ENCODE results near the gene DLL3.

DLL3 gene

DNA sequence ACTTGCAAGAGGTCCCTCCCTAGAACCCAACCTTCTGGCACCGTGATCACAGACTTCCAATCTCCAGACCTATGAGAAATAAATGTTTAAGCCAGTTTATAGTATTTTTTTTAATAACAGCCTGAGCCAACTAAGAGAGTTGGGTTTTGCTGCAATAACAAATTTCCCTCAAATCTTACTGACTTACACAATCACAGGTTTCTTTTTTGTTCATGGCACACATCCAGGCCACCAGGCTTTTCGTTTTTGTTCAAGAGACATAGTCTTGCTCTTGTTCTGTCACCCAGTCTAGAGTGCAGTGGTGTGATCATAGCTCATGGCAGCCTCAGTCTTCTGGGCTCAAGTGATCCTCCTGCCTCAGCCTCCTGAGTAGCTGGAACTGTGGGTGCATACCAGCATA, 14.2 kb downstream of the DLL3 start:
- DNase-seq (ENCODE audit: low spot score): no peak
- TF ChIP-seq, protein P1, sequence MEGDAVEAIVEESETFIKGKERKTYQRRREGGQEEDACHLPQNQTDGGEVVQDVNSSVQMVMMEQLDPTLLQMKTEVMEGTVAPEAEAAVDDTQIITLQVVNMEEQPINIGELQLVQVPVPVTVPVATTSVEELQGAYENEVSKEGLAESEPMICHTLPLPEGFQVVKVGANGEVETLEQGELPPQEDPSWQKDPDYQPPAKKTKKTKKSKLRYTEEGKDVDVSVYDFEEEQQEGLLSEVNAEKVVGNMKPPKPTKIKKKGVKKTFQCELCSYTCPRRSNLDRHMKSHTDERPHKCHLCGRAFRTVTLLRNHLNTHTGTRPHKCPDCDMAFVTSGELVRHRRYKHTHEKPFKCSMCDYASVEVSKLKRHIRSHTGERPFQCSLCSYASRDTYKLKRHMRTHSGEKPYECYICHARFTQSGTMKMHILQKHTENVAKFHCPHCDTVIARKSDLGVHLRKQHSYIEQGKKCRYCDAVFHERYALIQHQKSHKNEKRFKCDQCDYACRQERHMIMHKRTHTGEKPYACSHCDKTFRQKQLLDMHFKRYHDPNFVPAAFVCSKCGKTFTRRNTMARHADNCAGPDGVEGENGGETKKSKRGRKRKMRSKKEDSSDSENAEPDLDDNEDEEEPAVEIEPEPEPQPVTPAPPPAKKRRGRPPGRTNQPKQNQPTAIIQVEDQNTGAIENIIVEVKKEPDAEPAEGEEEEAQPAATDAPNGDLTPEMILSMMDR (IDR thresholded peaks at IDR 0.05; ENCODE audit: extremely low read depth, missing control alignments): no peak

DNA sequence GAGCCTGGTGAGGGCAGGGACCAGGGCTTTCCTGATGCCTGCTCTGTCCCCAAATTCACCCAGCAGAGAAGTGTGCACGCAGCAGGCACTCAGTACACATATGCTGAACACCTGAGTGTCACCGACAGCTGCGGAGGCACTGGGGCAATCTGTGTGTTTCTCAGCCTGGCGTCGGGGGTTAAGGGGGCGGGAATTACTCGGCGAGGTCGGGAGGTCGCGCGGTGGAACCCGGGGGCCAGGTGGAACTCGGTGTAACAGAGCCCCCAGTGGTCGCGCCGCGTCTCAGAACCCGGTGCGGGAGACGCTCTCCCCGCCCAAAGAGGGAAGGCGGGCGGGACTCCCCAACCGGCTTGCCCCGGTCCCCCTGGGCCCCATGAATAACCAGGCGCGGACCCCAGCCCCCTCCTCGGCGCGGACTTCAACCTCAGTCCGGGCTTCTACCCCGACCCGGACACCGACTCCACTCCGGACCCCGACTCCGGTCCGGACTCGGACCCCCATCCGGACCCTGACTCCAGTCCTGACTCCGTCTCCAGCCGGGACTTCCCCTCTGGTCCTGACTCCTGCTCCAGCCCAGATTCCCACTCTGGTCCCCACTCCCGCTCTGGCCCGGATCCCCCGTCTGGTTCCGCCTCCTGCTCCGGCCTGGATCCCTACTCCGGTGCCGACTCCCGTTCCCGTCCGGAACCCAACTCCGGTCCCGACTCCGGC, 16.2 kb downstream of the DLL3 start, which contains the start of gene SELENOV:
SELENOV (plus strand) TSS at position 300 of the 711 bp plus-strand sequence; CDS start at position 374, 74 bp downstream.
- TF ChIP-seq, protein P1 (IDR thresholded peaks at IDR 0.05; ENCODE audit: extremely low read depth, missing control alignments): no peak
- peak; percentile 44 for DNase-seq (ENCODE audit: low spot score)

DNA sequence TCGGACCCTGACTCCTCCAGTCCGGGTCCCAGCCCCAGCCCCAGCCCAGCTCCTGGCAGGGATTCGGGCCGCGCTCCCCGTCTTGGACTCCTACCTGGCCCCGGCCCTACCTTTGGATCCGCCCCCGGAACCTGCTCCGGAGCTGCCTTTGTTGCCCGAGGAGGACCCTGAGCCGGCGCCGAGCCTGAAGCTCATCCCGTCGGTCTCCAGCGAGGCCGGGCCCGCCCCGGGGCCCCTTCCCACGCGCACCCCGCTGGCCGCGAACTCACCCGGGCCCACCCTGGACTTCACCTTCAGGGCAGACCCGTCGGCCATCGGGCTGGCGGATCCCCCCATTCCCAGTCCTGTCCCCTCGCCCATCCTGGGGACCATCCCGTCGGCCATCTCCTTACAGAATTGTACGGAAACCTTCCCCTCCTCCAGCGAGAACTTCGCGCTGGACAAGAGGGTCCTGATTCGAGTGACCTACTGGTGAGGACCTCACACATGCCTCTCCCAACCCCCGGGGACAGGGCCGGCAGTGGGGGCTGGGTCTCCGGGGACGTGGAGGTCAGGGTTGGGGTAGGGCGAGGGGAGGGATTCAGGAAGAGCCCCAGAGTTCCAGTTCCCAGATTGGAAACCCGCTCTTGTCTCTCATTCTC, 16.9 kb downstream of the DLL3 start:
- TF ChIP-seq, protein P1 (IDR thresholded peaks at IDR 0.05; ENCODE audit: extremely low read depth, missing control alignments): no peak
- no peak for DNase-seq (ENCODE audit: low spot score)

DNA sequence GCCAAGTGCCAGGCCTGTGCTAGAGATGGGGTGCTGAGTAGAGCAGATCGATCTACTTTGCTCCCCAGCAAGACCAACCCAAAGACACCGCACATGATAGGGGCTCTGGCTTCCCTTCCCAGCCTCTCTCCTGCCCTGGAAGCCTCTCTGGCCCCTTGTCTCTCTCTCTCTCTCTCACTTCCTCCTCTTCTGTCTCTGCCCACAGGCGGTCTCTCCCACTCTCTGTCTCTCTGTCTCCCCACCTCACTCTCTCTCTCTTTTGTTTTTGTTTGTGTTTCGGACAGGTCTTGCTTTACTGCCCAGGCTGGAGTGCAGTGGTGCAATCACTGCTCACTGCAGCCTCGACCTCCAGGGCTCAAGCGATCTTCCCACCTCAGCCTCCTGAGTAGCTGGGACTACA, 17.5 kb downstream of the DLL3 start:
- no peak for DNase-seq (ENCODE audit: low spot score)
- TF ChIP-seq, protein P1 (IDR thresholded peaks at IDR 0.05; ENCODE audit: extremely low read depth, missing control alignments): no peak

DNA sequence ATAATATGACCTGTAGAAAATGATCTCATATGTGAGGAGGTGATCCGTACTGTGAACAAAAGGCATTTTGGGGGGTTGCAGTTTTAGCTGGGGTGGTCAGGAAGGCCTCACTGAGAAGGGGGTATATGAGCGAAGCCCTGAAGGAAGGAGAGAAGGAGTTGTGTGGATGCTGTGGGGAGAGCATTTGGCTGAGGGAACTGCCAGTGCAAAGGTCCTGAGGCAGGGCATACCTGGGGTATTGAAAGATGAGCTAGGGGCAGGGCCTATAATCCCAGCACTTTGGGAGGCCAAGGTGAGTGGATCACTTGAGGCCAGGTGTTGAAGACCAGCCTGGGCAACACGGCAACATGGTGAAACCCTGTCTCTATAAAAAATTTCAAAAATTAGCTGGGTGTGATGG, 18.7 kb downstream of the DLL3 start:
- no peak for DNase-seq (ENCODE audit: low spot score)
- TF ChIP-seq, protein P1 (IDR thresholded peaks at IDR 0.05; ENCODE audit: extremely low read depth, missing control alignments): no peak

DNA sequence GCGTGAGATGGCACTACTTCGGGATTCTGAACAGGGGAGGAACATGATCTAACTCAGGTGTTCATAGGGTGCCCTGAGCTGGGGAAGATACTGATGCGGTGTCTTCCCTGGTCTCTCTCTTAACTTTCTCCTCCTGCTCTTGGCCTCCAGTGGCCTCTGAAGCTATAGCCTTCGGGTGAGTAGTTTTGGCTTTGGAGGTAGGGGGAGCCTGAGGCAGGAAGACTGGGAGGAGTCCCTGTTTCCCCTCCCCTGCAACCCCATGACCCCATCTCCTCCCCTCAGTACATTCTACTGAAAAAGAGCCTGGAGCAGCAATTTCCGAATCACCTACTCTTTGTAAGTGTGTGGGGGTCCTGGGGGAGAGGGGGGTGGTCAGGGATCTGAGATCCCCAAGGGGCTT, 19.7 kb downstream of the DLL3 start:
- no peak for DNase-seq (ENCODE audit: low spot score)
- TF ChIP-seq, protein P1 (IDR thresholded peaks at IDR 0.05; ENCODE audit: extremely low read depth, missing control alignments): no peak

DNA sequence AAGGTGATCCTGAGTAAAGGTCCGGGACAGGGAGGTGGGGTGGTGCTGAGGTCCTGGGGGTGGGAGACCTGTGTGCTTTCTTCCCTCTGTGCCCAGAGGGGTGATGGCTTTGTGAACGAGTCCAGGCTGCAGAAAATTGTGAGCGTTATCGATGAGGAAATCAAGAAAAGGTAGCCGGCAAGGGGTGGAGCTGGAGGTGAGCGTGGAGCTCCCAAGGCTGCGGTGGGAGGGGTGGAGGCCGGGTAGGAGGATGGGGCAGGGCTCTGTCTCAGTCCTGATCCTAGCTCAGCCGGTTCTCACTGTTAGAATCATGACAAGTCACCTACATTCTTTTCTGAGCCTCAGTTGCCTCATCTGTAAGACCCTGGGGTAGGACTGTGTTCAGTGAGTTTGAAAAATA, 20.2 kb downstream of the DLL3 start:
- TF ChIP-seq, protein P1 (IDR thresholded peaks at IDR 0.05; ENCODE audit: extremely low read depth, missing control alignments): no peak
- DNase-seq (ENCODE audit: low spot score): no peak
